ENCODE data around the gene MTM1. TPM values are rescaled to one million over a fixed set of nuclear protein-coding genes. Genes with fewer than 3 reads are reported as not detected.

MTM1 gene
- polyA plus RNA-seq, 2 of the 4 experiments (the other 2 are of a cell fraction) = 8.5 to 9.0 TPM

- DNase-seq (ENCODE audit: low read depth in 1 of 2, low spot score in 1 of 2) = peak; percentile 42 to 61
- FAIRE-seq = no peak
- Histone ChIP-seq H3K27ac (peak overlapping the region in 1 of 2 experiments; percentile 48; a peak in 4 of 6 replicates), H3K4me1 (peaks cover 14% of the 10 kb centered on the region), H3K4me2 (peak overlapping the region; percentile 13; the same call in 1 of the 3 replicates), H3K4me3 (no peak overlapping the region), H3K9me3 (peaks cover 12% of the 10 kb centered on the region)
- WGBS (ENCODE audit: missing lambda C conversion rate) = 6% methylated on average over 5 of the region's 5 CpGs
- POLR2A ChIA-PET = no interaction called here
- CTCF ChIA-PET = interaction anchor here (0.8 to 1.7 kb wide), 3 partner anchors 9 to 31 kb away, joined by 3 to 5 read pairs (median 4); no protein-coding TSS in a partner anchor
- no peak for TF ChIP-seq SREBF2 (IDR thresholded peaks at IDR 0.05)
- TF ChIP-seq, protein P1, sequence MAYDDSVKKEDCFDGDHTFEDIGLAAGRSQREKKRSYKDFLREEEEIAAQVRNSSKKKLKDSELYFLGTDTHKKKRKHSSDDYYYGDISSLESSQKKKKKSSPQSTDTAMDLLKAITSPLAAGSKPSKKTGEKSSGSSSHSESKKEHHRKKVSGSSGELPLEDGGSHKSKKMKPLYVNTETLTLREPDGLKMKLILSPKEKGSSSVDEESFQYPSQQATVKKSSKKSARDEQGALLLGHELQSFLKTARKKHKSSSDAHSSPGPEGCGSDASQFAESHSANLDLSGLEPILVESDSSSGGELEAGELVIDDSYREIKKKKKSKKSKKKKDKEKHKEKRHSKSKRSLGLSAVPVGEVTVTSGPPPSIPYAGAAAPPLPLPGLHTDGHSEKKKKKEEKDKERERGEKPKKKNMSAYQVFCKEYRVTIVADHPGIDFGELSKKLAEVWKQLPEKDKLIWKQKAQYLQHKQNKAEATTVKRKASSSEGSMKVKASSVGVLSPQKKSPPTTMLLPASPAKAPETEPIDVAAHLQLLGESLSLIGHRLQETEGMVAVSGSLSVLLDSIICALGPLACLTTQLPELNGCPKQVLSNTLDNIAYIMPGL (CRISPR knock-in tag; IDR thresholded peaks at IDR 0.05; ENCODE audit: borderline replicate concordance) = no peak
- TF ChIP-seq ZFP36 (IDR thresholded peaks at IDR 0.05; ENCODE audit: borderline replicate concordance, partially characterized antibody) = no peak
- no peak for TF ChIP-seq SMC3 (IDR thresholded peaks at IDR 0.05)
- no peak for TF ChIP-seq BHLHE40 (IDR thresholded peaks at IDR 0.05; ENCODE audit: low read depth, low read length)
- peak; percentile 34; the same call in 1 of the 2 replicates for TF ChIP-seq JUNB (IDR thresholded peaks at IDR 0.05)
- TF ChIP-seq GATA3 (IDR thresholded peaks at IDR 0.05; ENCODE audit: borderline replicate concordance) = peak; percentile 21; the same call in 1 of the 2 replicates
- TF ChIP-seq MAX (IDR thresholded peaks at IDR 0.05) = peak; percentile 47
- no peak for TF ChIP-seq EHMT2 (IDR thresholded peaks at IDR 0.05; ENCODE audit: low read depth)
- no peak for TF ChIP-seq HEYL (CRISPR knock-in tag; IDR thresholded peaks at IDR 0.05)
- TF ChIP-seq RARB (CRISPR knock-in tag; IDR thresholded peaks at IDR 0.05) = no peak
- TF ChIP-seq, protein P2, sequence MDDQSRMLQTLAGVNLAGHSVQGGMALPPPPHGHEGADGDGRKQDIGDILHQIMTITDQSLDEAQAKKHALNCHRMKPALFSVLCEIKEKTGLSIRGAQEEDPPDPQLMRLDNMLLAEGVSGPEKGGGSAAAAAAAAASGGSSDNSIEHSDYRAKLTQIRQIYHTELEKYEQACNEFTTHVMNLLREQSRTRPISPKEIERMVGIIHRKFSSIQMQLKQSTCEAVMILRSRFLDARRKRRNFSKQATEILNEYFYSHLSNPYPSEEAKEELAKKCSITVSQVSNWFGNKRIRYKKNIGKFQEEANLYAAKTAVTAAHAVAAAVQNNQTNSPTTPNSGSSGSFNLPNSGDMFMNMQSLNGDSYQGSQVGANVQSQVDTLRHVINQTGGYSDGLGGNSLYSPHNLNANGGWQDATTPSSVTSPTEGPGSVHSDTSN (IDR thresholded peaks at IDR 0.05) = no peak
- TF ChIP-seq POLR2A (IDR thresholded peaks at IDR 0.05; ENCODE audit: low read length) = no peak
- TF ChIP-seq FOSL2 (IDR thresholded peaks at IDR 0.05) = no peak
- TF ChIP-seq FOSL2 (CRISPR knock-in tag; IDR thresholded peaks at IDR 0.05) = peak; percentile 63
- no peak for TF ChIP-seq FOXS1 (CRISPR knock-in tag; IDR thresholded peaks at IDR 0.05)
- ATAC-seq = peak; percentile 69 to 82
These were observed 120.6 kb downstream of the MTM1 start for GRCh38 chrX:150688911-150689451.

DNA sequence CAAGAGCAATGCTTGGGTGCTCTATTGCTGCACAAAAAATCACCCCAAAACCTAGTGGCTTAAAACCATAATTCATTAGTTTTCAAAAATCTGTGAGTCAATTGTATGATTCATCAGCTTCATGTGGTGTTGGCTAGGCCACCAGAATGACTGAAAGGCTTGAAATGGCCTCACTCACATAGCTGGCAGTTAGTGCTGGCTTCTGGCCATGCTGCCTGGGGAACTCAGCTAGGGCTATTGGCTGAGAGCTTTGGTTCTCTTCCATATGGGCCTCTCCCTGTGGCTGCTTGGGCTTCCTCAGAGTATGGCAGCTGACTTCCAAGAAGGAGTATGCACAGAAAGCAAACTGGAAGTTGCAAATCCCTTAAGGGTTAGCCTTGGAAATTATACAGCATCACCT is 121.7 kb downstream of the MTM1 start:
- no peak for FAIRE-seq
- Histone ChIP-seq H3K9me3 (peaks cover 12% of the 10 kb centered on the region), H3K4me1 (peaks cover 19% of the 10 kb centered on the region), H3K4me2 (no peak overlapping the region), H3K27ac (no peak overlapping the region; a peak in 1 of 6 replicates), H3K4me3 (no peak overlapping the region)
- ChIA-PET POLR2A (no interaction called here), CTCF (no interaction called here)
- ATAC-seq = peak in 1 of 2 experiments; percentile 28; a peak in 2 of 6 replicates
- TF ChIP-seq EHF (CRISPR knock-in tag; IDR thresholded peaks at IDR 0.05) (no peak), PHF8 (IDR thresholded peaks at IDR 0.05; ENCODE audit: borderline replicate concordance, low read depth) (no peak), MYC (IDR thresholded peaks at IDR 0.05; ENCODE audit: borderline replicate concordance, low read length) (no peak), JUNB (IDR thresholded peaks at IDR 0.05) (0 out of 2 replicates have a peak, but pooled peaks have one; percentile 12), KDM5A (IDR thresholded peaks at IDR 0.05) (no peak), BHLHE40 (IDR thresholded peaks at IDR 0.05; ENCODE audit: low read depth, low read length) (no peak), FOSB (CRISPR knock-in tag; IDR thresholded peaks at IDR 0.05) (no peak), FOSL2 (IDR thresholded peaks at IDR 0.05) (no peak), FOSL2 (CRISPR knock-in tag; IDR thresholded peaks at IDR 0.05) (peak; percentile 48; the same call in 1 of the 2 replicates), EP300 (IDR thresholded peaks at IDR 0.05) (no peak)
- TF ChIP-seq, protein P3, sequence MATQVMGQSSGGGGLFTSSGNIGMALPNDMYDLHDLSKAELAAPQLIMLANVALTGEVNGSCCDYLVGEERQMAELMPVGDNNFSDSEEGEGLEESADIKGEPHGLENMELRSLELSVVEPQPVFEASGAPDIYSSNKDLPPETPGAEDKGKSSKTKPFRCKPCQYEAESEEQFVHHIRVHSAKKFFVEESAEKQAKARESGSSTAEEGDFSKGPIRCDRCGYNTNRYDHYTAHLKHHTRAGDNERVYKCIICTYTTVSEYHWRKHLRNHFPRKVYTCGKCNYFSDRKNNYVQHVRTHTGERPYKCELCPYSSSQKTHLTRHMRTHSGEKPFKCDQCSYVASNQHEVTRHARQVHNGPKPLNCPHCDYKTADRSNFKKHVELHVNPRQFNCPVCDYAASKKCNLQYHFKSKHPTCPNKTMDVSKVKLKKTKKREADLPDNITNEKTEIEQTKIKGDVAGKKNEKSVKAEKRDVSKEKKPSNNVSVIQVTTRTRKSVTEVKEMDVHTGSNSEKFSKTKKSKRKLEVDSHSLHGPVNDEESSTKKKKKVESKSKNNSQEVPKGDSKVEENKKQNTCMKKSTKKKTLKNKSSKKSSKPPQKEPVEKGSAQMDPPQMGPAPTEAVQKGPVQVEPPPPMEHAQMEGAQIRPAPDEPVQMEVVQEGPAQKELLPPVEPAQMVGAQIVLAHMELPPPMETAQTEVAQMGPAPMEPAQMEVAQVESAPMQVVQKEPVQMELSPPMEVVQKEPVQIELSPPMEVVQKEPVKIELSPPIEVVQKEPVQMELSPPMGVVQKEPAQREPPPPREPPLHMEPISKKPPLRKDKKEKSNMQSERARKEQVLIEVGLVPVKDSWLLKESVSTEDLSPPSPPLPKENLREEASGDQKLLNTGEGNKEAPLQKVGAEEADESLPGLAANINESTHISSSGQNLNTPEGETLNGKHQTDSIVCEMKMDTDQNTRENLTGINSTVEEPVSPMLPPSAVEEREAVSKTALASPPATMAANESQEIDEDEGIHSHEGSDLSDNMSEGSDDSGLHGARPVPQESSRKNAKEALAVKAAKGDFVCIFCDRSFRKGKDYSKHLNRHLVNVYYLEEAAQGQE (IDR thresholded peaks at IDR 0.05) = no peak
- DNase-seq (ENCODE audit: low read depth in 1 of 2, low spot score in 1 of 2) = peak in 1 of 2 experiments; percentile 41

All from A549 (cell line).